Measurements from ENCODE around the gene IFIH1. TPM values are rescaled to one million over a fixed set of nuclear protein-coding genes. Genes with fewer than 3 reads are reported as not detected.

The IFIH1 gene
- total and polyA plus RNA-seq, 2 of the 8 experiments (the other 6 are each of a cell fraction or from before 2014, with no cell fraction given) = 0.32 to 2.0 TPM

- Histone ChIP-seq H3K79me2 (ENCODE audit: control insufficient read depth in 1 of 2, insufficient read depth in 2 of 2, low read length in 2 of 2) (no peaks in the 10 kb centered on the region), H2BK120ac (replicated peaks; ENCODE audit: low read depth, low read length) (no peak overlapping the region), H2AK5ac (ENCODE audit: low read depth, low read length) (no peak overlapping the region), H3K4ac (replicated peaks; ENCODE audit: insufficient read length, low read depth, low read length) (no peak overlapping the region), H3K9ac (replicated peaks in 1 of 4; ENCODE audit: extremely low read depth in 1 of 4, low read depth in 3 of 4, low read length in 3 of 4) (no peak overlapping the region), H3K79me1 (ENCODE audit: low read depth, low read length) (no peaks in the 10 kb centered on the region), H2AFZ (ENCODE audit: low read length) (no peak overlapping the region), H3K4me2 (ENCODE audit: insufficient read depth in 1 of 2, low read depth in 2 of 2, low read length in 2 of 2) (no peak overlapping the region), H4K91ac (replicated peaks; ENCODE audit: insufficient read length, low read length) (no peak overlapping the region), H2BK15ac (ENCODE audit: low read length) (no peak overlapping the region), H4K5ac (ENCODE audit: insufficient read length, low read depth, low read length) (no peak overlapping the region), H3K36me3 (ENCODE audit: control insufficient read depth in 2 of 4, insufficient read depth in 4 of 4, low read length in 3 of 4) (no peaks in the 10 kb centered on the region), H3K4me3 (ENCODE audit: extremely low read depth in 1 of 4, insufficient read depth in 2 of 4, low read depth in 3 of 4, low read length in 4 of 4) (no peak overlapping the region), H3K14ac (ENCODE audit: insufficient read length) (no peak overlapping the region), H2BK12ac (ENCODE audit: low read depth, low read length) (no peak overlapping the region), H3K23ac (ENCODE audit: insufficient read length) (no peak overlapping the region), H3K9me3 (ENCODE audit: insufficient read depth in 2 of 2, low read depth in 1 of 2, low read length in 1 of 2) (no peaks in the 10 kb centered on the region), H3K18ac (ENCODE audit: extremely low read depth, low read length) (no peak overlapping the region), H4K8ac (ENCODE audit: extremely low read depth, insufficient read depth, low read length) (no peak overlapping the region), H3K23me2 (ENCODE audit: low read depth, low read length) (no peaks in the 10 kb centered on the region), H2BK5ac (ENCODE audit: low read depth, low read length) (no peak overlapping the region), H3K4me1 (replicated peaks in 1 of 4; ENCODE audit: control insufficient read depth in 3 of 4, insufficient read depth in 4 of 4, low read length in 3 of 4) (no peaks in the 10 kb centered on the region), H4K20me1 (replicated peaks in 1 of 2; ENCODE audit: control insufficient read depth in 1 of 2, insufficient read depth in 2 of 2, low read length in 2 of 2) (no peaks in the 10 kb centered on the region), H3K56ac (replicated peaks; ENCODE audit: insufficient read length, low read depth, low read length) (no peak overlapping the region), H3K27ac (ENCODE audit: low read depth, low read length) (no peak overlapping the region), H2BK20ac (ENCODE audit: low read length) (no peak overlapping the region), H3K27me3 (replicated peaks in 1 of 4; ENCODE audit: control insufficient read depth in 3 of 4, extremely low read depth in 1 of 4, insufficient read depth in 3 of 4, low read length in 3 of 4) (peaks cover 0 to 5% (median 3%) of the 10 kb centered on the region in 4 experiments; a peak in 3 of 7 replicates)
- DNase-seq (ENCODE audit: low read depth in 1 of 2, low spot score in 2 of 2) (no peak), FAIRE-seq (no peak)
- ChIA-PET POLR2A (ENCODE audit: partially characterized antibody) (no interaction called here), CTCF (ENCODE audit: partially characterized antibody) (interaction anchor here (0.7 to 2.7 kb wide), 4 partner anchors 9 to 22 kb away, joined by 3 to 12 read pairs (median 4); no protein-coding TSS in a partner anchor)
- no peak for TF ChIP-seq EP300 (IDR thresholded peaks at IDR 0.05; ENCODE audit: borderline replicate concordance in 1 of 2, low read depth in 2 of 2, low read length in 2 of 2)
- no peak for TF ChIP-seq RBBP5 (IDR thresholded peaks at IDR 0.05; ENCODE audit: borderline replicate concordance, low read depth, low read length)
- no peak for TF ChIP-seq RNF2 (IDR thresholded peaks at IDR 0.05; ENCODE audit: borderline replicate concordance, low read depth, low read length, missing control alignments, poor library complexity, severe bottlenecking)
- TF ChIP-seq CBX8 (IDR thresholded peaks at IDR 0.05; ENCODE audit: borderline replicate concordance, low read depth, low read length) = no peak
- TF ChIP-seq JUND (IDR thresholded peaks at IDR 0.05; ENCODE audit: low read length) = no peak
- no peak for TF ChIP-seq NRF1 (IDR thresholded peaks at IDR 0.05; ENCODE audit: low read depth, low read length)
- TF ChIP-seq SAP30 (IDR thresholded peaks at IDR 0.05; ENCODE audit: insufficient read depth, insufficient replicate concordance, low read length) = no peak
- no peak for TF ChIP-seq POLR2AphosphoS5 (IDR thresholded peaks at IDR 0.05; ENCODE audit: low read depth, low read length)
- TF ChIP-seq BACH1 (IDR thresholded peaks at IDR 0.05; ENCODE audit: low read length) = no peak
- WGBS, 2 experiments (ENCODE audit: extremely low coverage in 1 of 2, insufficient coverage in 1 of 2, insufficient read length in 1 of 2, insufficient replicate concordance in 2 of 2, low coverage in 1 of 2, low lambda C conversion rate in 2 of 2, missing lambda C conversion rate in 1 of 2) = 85% methylated on average over 1 of the region's 1 CpG; no CpG with 5 or more reads in 1 of the 2 experiments
These were observed 5.6 kb downstream of the IFIH1 start for GRCh38 chr2:162312853-162313252.

All from H1 (cell line).